Neural cell (in vitro differentiated cells): ENCODE measurements around the gene SNAPC5. TPM values are rescaled to one million over a fixed set of nuclear protein-coding genes. Genes with fewer than 3 reads are reported as not detected.

Experiments used
- H2AFZ ChIP-seq: fragments of 200-600, 300-800 bp; sonication (generic), shearing (Covaris generic); 2 replicates; pipeline ENCODE4 v1.6.0; 2014; ENCODE audit warnings: low read depth, mild to moderate bottlenecking, antibody characterized with exemption, low read length, moderate library complexity
- H3F3A ChIP-seq: fragments of 200-600 bp; shearing (Covaris generic); 2 replicates; pipeline ENCODE4 v1.6.1; 2016; ENCODE audit warnings: mild to moderate bottlenecking, moderate library complexity, mixed read lengths, antibody characterized with exemption, low read length; ENCODE audit not compliant: insufficient read depth, poor library complexity, severe bottlenecking
- H3K27ac ChIP-seq: fragments of 200-600, 300-800 bp; sonication (generic), shearing (Covaris generic); 2 replicates; pipeline ENCODE4 v1.5.1; 2014; ENCODE audit warnings: mild to moderate bottlenecking, low read length, moderate library complexity
- H3K27me3 ChIP-seq: fragments of 300-800, 200-600 bp; sonication (generic), shearing (Covaris generic); 2 replicates; pipeline ENCODE4 v1.6.0; 2014; ENCODE audit warnings: mild to moderate bottlenecking, low read depth, low read length, moderate library complexity; ENCODE audit not compliant: insufficient read depth
- H3K36me3 ChIP-seq: fragments of 300-800, 200-600 bp; sonication (generic), shearing (Covaris generic); 2 replicates; pipeline ENCODE4 v1.5.1; 2014; ENCODE audit warnings: mild to moderate bottlenecking, antibody characterized with exemption, low read length, moderate library complexity; ENCODE audit not compliant: insufficient read depth
- H3K4me2 ChIP-seq: fragments of 300-800, 200-600 bp; sonication (generic), shearing (Covaris generic); 2 replicates; pipeline ENCODE4 v1.6.0; 2014; ENCODE audit warnings: mild to moderate bottlenecking, low read length
- H3K4me3 ChIP-seq: fragments of 300-800, 200-600 bp; sonication (generic), shearing (Covaris generic); 2 replicates; pipeline ENCODE4 v1.5.1; 2014; ENCODE audit warnings: mild to moderate bottlenecking, low read length, moderate library complexity
- H3K79me2 ChIP-seq: fragments of 200-600 bp; shearing (Covaris generic); replicated peaks from 2 replicates; pipeline ENCODE4 v1.6.0; 2014; ENCODE audit warnings: mild to moderate bottlenecking, low read length, moderate library complexity; ENCODE audit not compliant: insufficient read depth
- H3K9ac ChIP-seq: fragments of 300-800, 200-600 bp; sonication (generic), shearing (Covaris generic); 2 replicates; pipeline ENCODE4 v1.6.1; 2016; ENCODE audit warnings: mild to moderate bottlenecking, low read length, mixed read lengths
- H3K9me2 ChIP-seq: fragments of 200-600 bp; shearing (Covaris generic); 2 replicates; pipeline ENCODE4 v1.6.1; 2016; ENCODE audit warnings: mild to moderate bottlenecking, low read length, mixed read lengths; ENCODE audit not compliant: insufficient read depth
- H3K9me3 ChIP-seq: fragments of 200-600, 300-800 bp; sonication (generic), shearing (Covaris generic); 2 replicates; pipeline ENCODE4 v1.6.1; 2016; ENCODE audit warnings: mild to moderate bottlenecking, mixed run types, low read length, moderate library complexity, mixed read lengths
- H4K20me1 ChIP-seq: fragments of 200-600 bp; shearing (Covaris generic); 2 replicates; pipeline ENCODE4 v1.6.1; 2016; ENCODE audit warnings: mild to moderate bottlenecking, mixed run types; ENCODE audit not compliant: insufficient read depth
- EP300 ChIP-seq: fragments of 450-650 bp; conservative IDR thresholded peaks from 2 replicates; pipeline ENCODE4 v1.6.1; 2014; ENCODE audit warnings: antibody characterized with exemption, mild to moderate bottlenecking, moderate library complexity; ENCODE audit not compliant: poor library complexity, severe bottlenecking
- EZH2 ChIP-seq: fragments of 200-600, 300-800 bp; shearing (Covaris generic), sonication (generic); IDR thresholded peaks from 2 replicates; pipeline ENCODE4 v1.6.1; 2014; ENCODE audit warnings: antibody characterized with exemption, low read length, borderline replicate concordance, mild to moderate bottlenecking; ENCODE audit not compliant: insufficient read depth, poor library complexity, severe bottlenecking
- MXI1 ChIP-seq: fragments of 450-650 bp; conservative IDR thresholded peaks from 2 replicates; pipeline ENCODE4 v1.6.1; 2014; ENCODE audit warnings: antibody characterized with exemption, mild to moderate bottlenecking; ENCODE audit not compliant: poor library complexity, severe bottlenecking
- POLR2AphosphoS5 ChIP-seq: IDR thresholded peaks from 2 replicates; pipeline ENCODE4 v1.6.1; 2012
- RAD21 ChIP-seq: fragments of 450-650 bp; conservative IDR thresholded peaks from 2 replicates; pipeline ENCODE4 v1.6.1; 2014; ENCODE audit warnings: antibody characterized with exemption, mild to moderate bottlenecking, moderate library complexity
- SMC3 ChIP-seq: fragments of 450-650 bp; conservative IDR thresholded peaks from 2 replicates; pipeline ENCODE4 v1.6.1; 2014; ENCODE audit warnings: antibody characterized with exemption, mild to moderate bottlenecking, moderate library complexity; ENCODE audit not compliant: poor library complexity
- TAF1 ChIP-seq: IDR thresholded peaks from 2 replicates; pipeline ENCODE4 v1.6.1; 2012; ENCODE audit warnings: low read depth
- polyA plus RNA-seq: library from polyadenylated mRNA; depleted of rRNA; stranded (reverse); fragments of >200 nt; gene quantifications from 2 replicates; pipeline ENCODE4 v1.2.3, GENCODE V29; 2014
- TF ChIP-seq, protein P1 (sequence below): fragments of 450-650 bp; IDR thresholded peaks from 2 replicates; pipeline ENCODE4 v1.5.1; 2014; ENCODE audit warnings: antibody characterized with exemption, mild to moderate bottlenecking, moderate library complexity; ENCODE audit not compliant: poor library complexity, severe bottlenecking
- TF ChIP-seq, protein P2 (sequence below): IDR thresholded peaks from 2 replicates; pipeline ENCODE4 v1.6.1; 2012; ENCODE audit warnings: borderline replicate concordance

Gene SNAPC5
- polyA plus RNA-seq, 1 donor from 2014 or later, result 62.3 TPM

- H2AFZ ChIP-seq, result no peak overlapping the region
- no peaks in the 10 kb centered on the region for H4K20me1 ChIP-seq
- no peak overlapping the region for H3K9ac ChIP-seq
- no peak for TF ChIP-seq EP300
- TF ChIP-seq, protein P1, sequence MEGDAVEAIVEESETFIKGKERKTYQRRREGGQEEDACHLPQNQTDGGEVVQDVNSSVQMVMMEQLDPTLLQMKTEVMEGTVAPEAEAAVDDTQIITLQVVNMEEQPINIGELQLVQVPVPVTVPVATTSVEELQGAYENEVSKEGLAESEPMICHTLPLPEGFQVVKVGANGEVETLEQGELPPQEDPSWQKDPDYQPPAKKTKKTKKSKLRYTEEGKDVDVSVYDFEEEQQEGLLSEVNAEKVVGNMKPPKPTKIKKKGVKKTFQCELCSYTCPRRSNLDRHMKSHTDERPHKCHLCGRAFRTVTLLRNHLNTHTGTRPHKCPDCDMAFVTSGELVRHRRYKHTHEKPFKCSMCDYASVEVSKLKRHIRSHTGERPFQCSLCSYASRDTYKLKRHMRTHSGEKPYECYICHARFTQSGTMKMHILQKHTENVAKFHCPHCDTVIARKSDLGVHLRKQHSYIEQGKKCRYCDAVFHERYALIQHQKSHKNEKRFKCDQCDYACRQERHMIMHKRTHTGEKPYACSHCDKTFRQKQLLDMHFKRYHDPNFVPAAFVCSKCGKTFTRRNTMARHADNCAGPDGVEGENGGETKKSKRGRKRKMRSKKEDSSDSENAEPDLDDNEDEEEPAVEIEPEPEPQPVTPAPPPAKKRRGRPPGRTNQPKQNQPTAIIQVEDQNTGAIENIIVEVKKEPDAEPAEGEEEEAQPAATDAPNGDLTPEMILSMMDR, result no peak
- TF ChIP-seq SMC3, result no peak
- no peak for TF ChIP-seq POLR2AphosphoS5
- no peak for TF ChIP-seq MXI1
- no peak for TF ChIP-seq RAD21
- TF ChIP-seq, protein P2, sequence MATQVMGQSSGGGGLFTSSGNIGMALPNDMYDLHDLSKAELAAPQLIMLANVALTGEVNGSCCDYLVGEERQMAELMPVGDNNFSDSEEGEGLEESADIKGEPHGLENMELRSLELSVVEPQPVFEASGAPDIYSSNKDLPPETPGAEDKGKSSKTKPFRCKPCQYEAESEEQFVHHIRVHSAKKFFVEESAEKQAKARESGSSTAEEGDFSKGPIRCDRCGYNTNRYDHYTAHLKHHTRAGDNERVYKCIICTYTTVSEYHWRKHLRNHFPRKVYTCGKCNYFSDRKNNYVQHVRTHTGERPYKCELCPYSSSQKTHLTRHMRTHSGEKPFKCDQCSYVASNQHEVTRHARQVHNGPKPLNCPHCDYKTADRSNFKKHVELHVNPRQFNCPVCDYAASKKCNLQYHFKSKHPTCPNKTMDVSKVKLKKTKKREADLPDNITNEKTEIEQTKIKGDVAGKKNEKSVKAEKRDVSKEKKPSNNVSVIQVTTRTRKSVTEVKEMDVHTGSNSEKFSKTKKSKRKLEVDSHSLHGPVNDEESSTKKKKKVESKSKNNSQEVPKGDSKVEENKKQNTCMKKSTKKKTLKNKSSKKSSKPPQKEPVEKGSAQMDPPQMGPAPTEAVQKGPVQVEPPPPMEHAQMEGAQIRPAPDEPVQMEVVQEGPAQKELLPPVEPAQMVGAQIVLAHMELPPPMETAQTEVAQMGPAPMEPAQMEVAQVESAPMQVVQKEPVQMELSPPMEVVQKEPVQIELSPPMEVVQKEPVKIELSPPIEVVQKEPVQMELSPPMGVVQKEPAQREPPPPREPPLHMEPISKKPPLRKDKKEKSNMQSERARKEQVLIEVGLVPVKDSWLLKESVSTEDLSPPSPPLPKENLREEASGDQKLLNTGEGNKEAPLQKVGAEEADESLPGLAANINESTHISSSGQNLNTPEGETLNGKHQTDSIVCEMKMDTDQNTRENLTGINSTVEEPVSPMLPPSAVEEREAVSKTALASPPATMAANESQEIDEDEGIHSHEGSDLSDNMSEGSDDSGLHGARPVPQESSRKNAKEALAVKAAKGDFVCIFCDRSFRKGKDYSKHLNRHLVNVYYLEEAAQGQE, result no peak
- H3K9me3 ChIP-seq, result no peaks in the 10 kb centered on the region
- no peaks in the 10 kb centered on the region for H3F3A ChIP-seq
- H3K9me2 ChIP-seq, result no peaks in the 10 kb centered on the region
- H3K4me3 ChIP-seq, result no peak overlapping the region
- no peaks in the 10 kb centered on the region for H3K36me3 ChIP-seq
- H3K4me2 ChIP-seq, result no peak overlapping the region
- H3K79me2 ChIP-seq, result no peaks in the 10 kb centered on the region
- no peak overlapping the region for H3K27ac ChIP-seq
- H3K27me3 ChIP-seq, result no peaks in the 10 kb centered on the region
These were observed 12.9 kb downstream of the SNAPC5 start for GRCh38 chr15:66484539-66485112.

DNA sequence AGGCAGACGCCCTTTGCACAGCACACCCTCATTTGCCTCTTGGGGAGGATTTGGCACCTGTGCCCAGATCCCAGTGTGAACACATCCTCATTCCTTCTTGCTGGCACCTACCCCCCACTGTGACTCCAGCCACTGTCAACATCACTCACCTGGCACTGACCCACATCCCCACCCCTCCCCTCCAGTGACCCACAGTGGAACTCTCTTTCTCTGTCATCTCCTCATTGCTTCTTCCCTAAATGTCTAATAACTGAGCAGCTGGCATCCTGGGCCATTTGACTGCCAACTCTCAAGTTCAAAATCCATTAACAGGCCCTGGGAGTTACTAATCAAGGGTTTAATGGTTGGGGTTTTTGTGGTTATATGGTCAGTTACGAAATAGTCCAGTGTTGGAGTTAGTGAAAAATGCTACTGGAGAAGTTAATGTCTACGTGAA, 14.4 kb downstream of the SNAPC5 start:
- H3K9me3 ChIP-seq, result no peaks in the 10 kb centered on the region
- H3K36me3 ChIP-seq, result no peaks in the 10 kb centered on the region
- no peak overlapping the region for H2AFZ ChIP-seq
- no peaks in the 10 kb centered on the region for H3F3A ChIP-seq
- H4K20me1 ChIP-seq, result no peaks in the 10 kb centered on the region
- no peak overlapping the region for H3K9ac ChIP-seq
- TF ChIP-seq MXI1, result no peak
- TF ChIP-seq POLR2AphosphoS5, result no peak
- TF ChIP-seq SMC3, result no peak
- TF ChIP-seq EP300, result no peak
- TF ChIP-seq EZH2, result no peak
- H3K27me3 ChIP-seq, result no peaks in the 10 kb centered on the region
- H3K79me2 ChIP-seq, result no peaks in the 10 kb centered on the region
- H3K4me3 ChIP-seq, result no peak overlapping the region
- H3K9me2 ChIP-seq, result no peaks in the 10 kb centered on the region
- H3K4me2 ChIP-seq, result no peak overlapping the region
- no peak overlapping the region for H3K27ac ChIP-seq

- H3K79me2 ChIP-seq, result no peaks in the 10 kb centered on the region
- H3K27me3 ChIP-seq, result no peaks in the 10 kb centered on the region
- no peaks in the 10 kb centered on the region for H3K9me2 ChIP-seq
- H3F3A ChIP-seq, result no peaks in the 10 kb centered on the region
- H3K27ac ChIP-seq, result no peak overlapping the region
- H3K4me3 ChIP-seq, result no peak overlapping the region
- TF ChIP-seq MXI1 (no peak), EP300 (no peak), TAF1 (no peak), SMC3 (no peak), EZH2 (no peak), RAD21 (no peak), POLR2AphosphoS5 (no peak)
- TF ChIP-seq, protein P1, result no peak
- TF ChIP-seq, protein P2, result no peak
- H2AFZ ChIP-seq, result no peak overlapping the region
- H3K36me3 ChIP-seq, result no peaks in the 10 kb centered on the region
- no peak overlapping the region for H3K9ac ChIP-seq
- no peaks in the 10 kb centered on the region for H3K9me3 ChIP-seq
- no peaks in the 10 kb centered on the region for H4K20me1 ChIP-seq
- H3K4me2 ChIP-seq, result no peak overlapping the region
These were observed 15.0 kb downstream of the SNAPC5 start for GRCh38 chr15:66482539-66482938.
